GM18868 (cell line): ENCODE measurements around the gene PPIB.
"Not testable (repeated sequence)": the region's sequence is repeated elsewhere in the genome, so short reads cannot be mapped to it uniquely, and the experiment has no call there.

Source experiments
- ATAC-seq: cut with Tn5 transposase; IDR thresholded peaks from one replicate; pipeline ENCODE4 v1.9.1; 2021; ENCODE audit warnings: mild to moderate bottlenecking, moderate library complexity; ENCODE audit not compliant: unreplicated experiment

The PPIB gene

DNA sequence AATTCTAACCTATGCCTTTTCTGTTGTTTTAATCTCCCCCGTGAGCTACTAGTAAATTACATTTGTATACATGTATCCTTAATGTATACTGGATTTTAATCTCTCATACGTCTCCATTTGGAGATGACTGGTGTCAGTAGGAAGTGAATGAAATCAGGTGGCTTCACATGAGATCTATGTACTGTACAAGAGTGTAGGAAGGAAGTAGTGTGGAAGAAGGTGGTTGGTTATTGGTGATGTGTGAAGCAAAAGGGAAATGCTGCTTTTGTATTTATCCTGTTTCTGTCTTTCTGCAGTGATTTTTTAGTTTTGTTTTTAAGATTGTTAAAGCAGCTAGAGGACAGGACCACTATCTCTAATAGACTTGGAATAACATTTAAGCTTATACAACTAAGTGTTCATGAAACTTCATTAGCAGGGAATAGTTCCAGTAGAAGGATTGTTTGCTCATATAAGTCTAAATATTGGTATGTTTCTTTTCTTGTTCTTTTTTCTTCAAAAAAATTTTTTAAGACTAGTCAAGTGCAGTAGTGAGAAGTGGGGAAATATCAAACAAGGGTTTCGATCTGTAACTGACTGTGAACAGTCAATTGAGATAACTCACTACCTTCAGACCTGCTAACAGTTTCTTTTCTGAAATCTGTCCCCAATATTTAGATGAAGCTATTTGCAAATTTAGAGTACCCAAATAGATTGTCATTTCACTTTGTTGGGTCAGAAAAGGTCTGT is 51.7 kb downstream of the PPIB start:
- ATAC-seq, result peak; percentile 53

GRCh38 chr15:64110108-64110701 is 52.6 kb downstream of the PPIB start:
- not testable (repeated sequence) for ATAC-seq

DNA sequence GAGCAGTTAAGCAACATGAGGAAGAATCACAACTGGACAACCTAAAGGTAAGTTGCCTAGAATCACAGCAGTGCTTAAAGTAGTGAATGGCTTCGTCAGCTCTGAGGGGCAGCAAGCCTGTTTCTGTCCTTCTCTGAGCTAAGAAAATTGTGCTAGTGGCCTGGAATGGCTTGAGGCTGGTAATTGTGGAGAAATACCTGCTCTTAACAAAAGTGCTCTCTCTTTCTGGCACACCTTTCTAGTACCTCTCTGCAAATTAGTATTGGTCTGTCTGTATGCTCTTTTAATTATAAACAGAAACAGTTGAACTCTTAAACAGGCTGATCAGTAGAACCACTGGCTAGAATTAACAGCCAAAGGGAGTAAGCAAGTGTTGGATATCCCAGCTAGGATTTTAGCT is 55.5 kb downstream of the PPIB start:
- ATAC-seq, result no peak
